Measurements from ENCODE around the gene MBOAT2. TPM values are rescaled to one million over a fixed set of nuclear protein-coding genes. Genes with fewer than 3 reads are reported as not detected.

MBOAT2 gene
- total RNA-seq, 4 donors from 2014 or later: 0.83 to 5.8 (median 3.9) TPM

GRCh38 chr2:8805278-8806210 is 197.9 kb downstream of the MBOAT2 start:
- in situ Hi-C loops (cut with MboI; ENCODE audit: low sequenced_read_pairs in 4 of 4) (no loop called here), intact Hi-C loops (cut with DNase I; ENCODE audit: low total_unique reads) (loop anchor here (2.0 to 5.0 kb wide), 2 partner anchors 127 to 803 kb away; no protein-coding TSS in a partner anchor)
- DNase-seq (no peak), ATAC-seq (no peak)
- TF ChIP-seq CTCF (IDR thresholded peaks at IDR 0.05 in 4 of 5, conservative IDR thresholded peaks at IDR 0.05 in 1 of 5) (no peak), POLR2A (IDR thresholded peaks at IDR 0.05) (no peak)
- Histone ChIP-seq H3K9me3 (no peaks in the 10 kb centered on the region), H3K4me1 (peaks cover 28 to 31% of the 10 kb centered on the region in 2 donors), H3K4me3 (no peak overlapping the region), H3K27ac (peak overlapping the region; percentile 82 to 90 (median 88)), H3K27me3 (no peaks in the 10 kb centered on the region), H3K36me3 (peaks cover 0 to 46% of the 10 kb centered on the region in 2 donors)

GRCh38 chr2:8803658-8804379 is 199.7 kb downstream of the MBOAT2 start:
- in situ Hi-C loops (cut with MboI; ENCODE audit: low sequenced_read_pairs in 4 of 4) (no loop called here), intact Hi-C loops (cut with DNase I; ENCODE audit: low total_unique reads) (loop anchor here (1.0 to 2.0 kb wide), 3 partner anchors 9 to 125 kb away; no protein-coding TSS in a partner anchor)
- H3K36me3 ChIP-seq: peaks cover 0 to 48% of the 10 kb centered on the region in 2 donors
- H3K27ac ChIP-seq: peak overlapping the region; percentile 82 to 90 (median 88)
- H3K9me3 ChIP-seq: no peaks in the 10 kb centered on the region
- TF ChIP-seq POLR2A (IDR thresholded peaks at IDR 0.05) (no peak), CTCF (IDR thresholded peaks at IDR 0.05 in 4 of 5, conservative IDR thresholded peaks at IDR 0.05 in 1 of 5) (peak in 3 of 5 experiments; percentile 11 to 31 (median 28))
- H3K4me1 ChIP-seq: peaks cover 28 to 31% of the 10 kb centered on the region in 2 donors
- DNase-seq (peak; percentile 84 to 92), ATAC-seq (peak; percentile 98)
- H3K27me3 ChIP-seq: no peaks in the 10 kb centered on the region
- no peak overlapping the region for H3K4me3 ChIP-seq

GRCh38 chr2:8802741-8803140 is 200.7 kb downstream of the MBOAT2 start:
- no peaks in the 10 kb centered on the region for H3K27me3 ChIP-seq
- intact Hi-C loops (cut with DNase I; ENCODE audit: low total_unique reads) (loop anchor here (1.0 kb wide), 1 partner anchor 7 kb away; no protein-coding TSS in a partner anchor), in situ Hi-C loops (cut with MboI; ENCODE audit: low sequenced_read_pairs in 4 of 4) (no loop called here)
- TF ChIP-seq POLR2A (IDR thresholded peaks at IDR 0.05) (no peak), CTCF (IDR thresholded peaks at IDR 0.05 in 4 of 5, conservative IDR thresholded peaks at IDR 0.05 in 1 of 5) (no peak)
- H3K36me3 ChIP-seq: peaks cover 0 to 51% of the 10 kb centered on the region in 2 donors
- H3K4me3 ChIP-seq: no peak overlapping the region
- DNase-seq: no peak
- peak overlapping the region; percentile 82 to 90 (median 88) for H3K27ac ChIP-seq
- peaks cover 26 to 31% of the 10 kb centered on the region in 2 donors for H3K4me1 ChIP-seq
- ATAC-seq: no peak
- no peaks in the 10 kb centered on the region for H3K9me3 ChIP-seq

Other genes with a start within 250 kb of the MBOAT2 start
- gene KIDINS220, start 166.1 kb downstream of the MBOAT2 start, total RNA-seq: 10 to 100 TPM; 57.8 to 78.9 (median 59.1) TPM
- gene ASAP2, start 203.1 kb upstream of the MBOAT2 start, total RNA-seq: 1 to 10 TPM; 1.9 to 4.0 (median 3.4) TPM